SU-DHL-6 (cell line): Measurements from ENCODE around the gene TXLNG.

Source experiments
- H2AFZ ChIP-seq: fragments of 200-600 bp; sonication (generic); 2 replicates; pipeline ENCODE4 v1.6.1; 2014; ENCODE audit warnings: low read depth, mild to moderate bottlenecking, moderate library complexity, mixed read lengths, antibody characterized with exemption, low read length; ENCODE audit not compliant: severe bottlenecking
- H3F3A ChIP-seq: fragments of 200-600 bp; shearing (Covaris generic); 2 replicates; pipeline ENCODE4 v1.6.0; 2016; ENCODE audit warnings: antibody characterized with exemption, mild to moderate bottlenecking; ENCODE audit not compliant: insufficient read depth
- H3K27ac ChIP-seq: fragments of 200-600 bp; sonication (generic); 2 replicates; pipeline ENCODE4 v1.5.1; 2016; ENCODE audit warnings: low read depth, mild to moderate bottlenecking, low read length, moderate library complexity, mixed read lengths
- H3K27me3 ChIP-seq: fragments of 200-600 bp; sonication (generic), shearing (Covaris generic); 2 replicates; pipeline ENCODE4 v1.6.0; 2014; ENCODE audit warnings: mild to moderate bottlenecking, low read length
- H3K36me3 ChIP-seq: fragments of 200-600 bp; sonication (generic); 2 replicates; pipeline ENCODE4 v1.6.1; 2014; ENCODE audit warnings: mild to moderate bottlenecking, low read length, mixed read lengths
- H3K4me2 ChIP-seq: fragments of 300-600, 200-600 bp; shearing (Covaris generic), sonication (generic); 2 replicates; pipeline ENCODE4 v1.6.0; 2014; ENCODE audit warnings: low read length, low read depth, mild to moderate bottlenecking; ENCODE audit not compliant: poor library complexity, severe bottlenecking
- H3K4me3 ChIP-seq: fragments of 200-600 bp; sonication (generic); 2 replicates; pipeline ENCODE4 v1.5.1; 2014; ENCODE audit warnings: antibody characterized with exemption, low read length, mild to moderate bottlenecking, mixed read lengths; ENCODE audit not compliant: insufficient read depth, poor library complexity, severe bottlenecking
- H3K79me2 ChIP-seq: fragments of 200-600 bp; sonication (generic); 2 replicates; pipeline ENCODE4 v1.6.1; 2014; ENCODE audit warnings: mild to moderate bottlenecking, low read length, moderate library complexity; ENCODE audit not compliant: insufficient read depth
- H3K9ac ChIP-seq: fragments of 200-600 bp; sonication (generic); 2 replicates; pipeline ENCODE4 v1.7.0; 2014; ENCODE audit warnings: mild to moderate bottlenecking, low read length
- H3K9me2 ChIP-seq: fragments of 200-600 bp; sonication (generic); replicated peaks from 2 replicates; pipeline ENCODE4 v1.6.1; 2014; ENCODE audit warnings: low read length; ENCODE audit not compliant: insufficient read depth
- H3K9me3 ChIP-seq: fragments of 200-600 bp; sonication (generic); 2 replicates; pipeline ENCODE4 v1.6.1; 2014; ENCODE audit warnings: low read length, mixed read lengths; ENCODE audit not compliant: insufficient read depth
- H4K20me1 ChIP-seq: fragments of 200-600 bp; sonication (generic); 2 replicates; pipeline ENCODE4 v1.6.1; 2014; ENCODE audit warnings: low read depth, mild to moderate bottlenecking, antibody characterized with exemption, low read length, moderate library complexity, mixed read lengths
- CTCF ChIP-seq: fragments of 200-600 bp; sonication (generic); IDR thresholded peaks from one replicate; pipeline ENCODE4 v1.5.1; 2017; ENCODE audit warnings: antibody characterized with exemption, mild to moderate bottlenecking, low read length, moderate library complexity; ENCODE audit not compliant: insufficient read depth, poor library complexity, severe bottlenecking
- EZH2phosphoT487 ChIP-seq: fragments of 200-600 bp; sonication (generic), shearing (Covaris generic); conservative IDR thresholded peaks from 2 replicates; pipeline ENCODE4 v1.6.1; 2018; ENCODE audit warnings: mild to moderate bottlenecking, antibody characterized with exemption, low read length, moderate library complexity, mixed read lengths

TXLNG gene

GRCh38 chrX:16832301-16832700 lies 46.0 kb downstream of the TXLNG start:
- Histone ChIP-seq H3K36me3 (peaks cover 5% of the 10 kb centered on the region; the same call in 1 of the 2 replicates), H3F3A (no peaks in the 10 kb centered on the region)

GRCh38 chrX:16834806-16835205 lies 48.5 kb downstream of the TXLNG start:
- H3K79me2 ChIP-seq = no peaks in the 10 kb centered on the region
- H3K27ac ChIP-seq = no peak overlapping the region
- H3K36me3 ChIP-seq = peaks cover 5% of the 10 kb centered on the region; the same call in 1 of the 2 replicates
- H2AFZ ChIP-seq = no peak overlapping the region
- H3F3A ChIP-seq = no peaks in the 10 kb centered on the region
- H3K4me2 ChIP-seq = no peak overlapping the region
- H3K4me3 ChIP-seq = no peak overlapping the region
- TF ChIP-seq EZH2phosphoT487 (no peak), CTCF (no peak)
- no peaks in the 10 kb centered on the region for H3K9me2 ChIP-seq
- H4K20me1 ChIP-seq = no peaks in the 10 kb centered on the region
- H3K9me3 ChIP-seq = no peaks in the 10 kb centered on the region
- H3K9ac ChIP-seq = no peak overlapping the region
- no peaks in the 10 kb centered on the region for H3K27me3 ChIP-seq

More at GRCh38 chrX:16832301-16832700, 46.0 kb downstream of the TXLNG start:
- Histone ChIP-seq H3K9ac (no peak overlapping the region), H3K4me2 (no peak overlapping the region), H2AFZ (no peak overlapping the region), H3K9me3 (no peaks in the 10 kb centered on the region), H3K9me2 (no peaks in the 10 kb centered on the region), H3K27ac (no peak overlapping the region), H4K20me1 (no peaks in the 10 kb centered on the region), H3K4me3 (no peak overlapping the region), H3K79me2 (no peaks in the 10 kb centered on the region), H3K27me3 (no peaks in the 10 kb centered on the region)
- TF ChIP-seq CTCF = no peak
- no peak for TF ChIP-seq EZH2phosphoT487

- no peak overlapping the region for H3K4me2 ChIP-seq
- H3K79me2 ChIP-seq = no peaks in the 10 kb centered on the region
- no peaks in the 10 kb centered on the region for H3K9me3 ChIP-seq
- H3K36me3 ChIP-seq = peaks cover 5% of the 10 kb centered on the region; the same call in 1 of the 2 replicates
- no peaks in the 10 kb centered on the region for H3K9me2 ChIP-seq
- H2AFZ ChIP-seq = no peak overlapping the region
- no peaks in the 10 kb centered on the region; the same call in 1 of the 2 replicates for H3F3A ChIP-seq
- no peak overlapping the region for H3K4me3 ChIP-seq
- H3K9ac ChIP-seq = no peak overlapping the region
- H3K27ac ChIP-seq = no peak overlapping the region
- TF ChIP-seq EZH2phosphoT487 = no peak
- TF ChIP-seq CTCF = no peak
- no peaks in the 10 kb centered on the region for H3K27me3 ChIP-seq
- H4K20me1 ChIP-seq = no peaks in the 10 kb centered on the region
Observed at GRCh38 chrX:16836371-16836770, 50.1 kb downstream of the TXLNG start.
